GM20000 (cell line): ENCODE measurements around the gene DCAF4.

Experiments
- DNase-seq: peaks from one replicate; pipeline ENCODE4 v3.0.0; 2012; ENCODE audit warnings: low spot score
- TF ChIP-seq, protein P1 (sequence below): IDR thresholded peaks from 2 replicates; pipeline ENCODE4 v1.5.1; 2012; ENCODE audit warnings: mild to moderate bottlenecking, control low read depth; ENCODE audit errors: extremely low read depth, missing control alignments

Gene DCAF4

DNA sequence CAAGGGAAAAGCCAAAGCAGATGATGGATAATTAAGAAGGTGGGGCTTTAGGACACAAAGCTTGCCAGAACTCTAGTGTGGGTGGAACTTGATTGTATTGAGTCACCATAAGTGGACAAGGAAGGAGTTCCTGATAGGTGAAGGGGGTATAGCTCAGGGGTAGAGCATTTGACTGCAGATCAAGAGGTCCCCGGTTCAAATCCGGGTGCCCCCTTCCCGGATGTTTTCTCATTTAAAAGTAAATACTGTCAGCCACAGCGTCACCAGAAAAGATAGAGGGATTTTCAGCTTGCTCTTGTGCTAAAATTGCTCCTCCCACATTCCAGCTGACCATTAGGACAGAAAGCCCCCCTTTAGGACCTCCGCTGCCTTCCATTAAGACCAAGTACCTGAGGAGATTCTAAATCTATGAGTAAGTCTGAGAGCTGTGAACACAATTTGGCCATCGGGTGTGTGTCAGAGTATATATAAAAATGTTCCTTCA is 36.6 kb downstream of the DCAF4 start:
- TF ChIP-seq, protein P1, sequence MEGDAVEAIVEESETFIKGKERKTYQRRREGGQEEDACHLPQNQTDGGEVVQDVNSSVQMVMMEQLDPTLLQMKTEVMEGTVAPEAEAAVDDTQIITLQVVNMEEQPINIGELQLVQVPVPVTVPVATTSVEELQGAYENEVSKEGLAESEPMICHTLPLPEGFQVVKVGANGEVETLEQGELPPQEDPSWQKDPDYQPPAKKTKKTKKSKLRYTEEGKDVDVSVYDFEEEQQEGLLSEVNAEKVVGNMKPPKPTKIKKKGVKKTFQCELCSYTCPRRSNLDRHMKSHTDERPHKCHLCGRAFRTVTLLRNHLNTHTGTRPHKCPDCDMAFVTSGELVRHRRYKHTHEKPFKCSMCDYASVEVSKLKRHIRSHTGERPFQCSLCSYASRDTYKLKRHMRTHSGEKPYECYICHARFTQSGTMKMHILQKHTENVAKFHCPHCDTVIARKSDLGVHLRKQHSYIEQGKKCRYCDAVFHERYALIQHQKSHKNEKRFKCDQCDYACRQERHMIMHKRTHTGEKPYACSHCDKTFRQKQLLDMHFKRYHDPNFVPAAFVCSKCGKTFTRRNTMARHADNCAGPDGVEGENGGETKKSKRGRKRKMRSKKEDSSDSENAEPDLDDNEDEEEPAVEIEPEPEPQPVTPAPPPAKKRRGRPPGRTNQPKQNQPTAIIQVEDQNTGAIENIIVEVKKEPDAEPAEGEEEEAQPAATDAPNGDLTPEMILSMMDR: no peak

DNA sequence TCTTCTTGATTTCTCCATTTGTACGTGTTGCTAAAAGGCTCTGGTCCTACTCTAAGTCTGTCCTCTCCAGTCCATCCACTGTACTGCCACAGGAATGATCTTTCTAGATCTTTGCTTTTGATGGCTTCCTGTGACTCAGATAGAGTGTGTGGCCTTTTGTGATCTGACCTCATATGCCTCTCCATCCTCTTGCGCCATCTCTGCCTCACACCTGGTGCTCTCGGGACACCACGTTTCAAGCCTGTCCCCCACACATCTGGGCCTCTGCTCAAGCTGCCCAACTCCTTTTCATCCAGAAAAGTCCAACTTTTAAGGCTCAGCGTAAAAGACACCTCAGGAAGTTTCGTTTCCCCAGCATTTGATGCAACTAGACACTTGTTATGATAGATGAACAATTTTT is 39.0 kb downstream of the DCAF4 start:
- TF ChIP-seq, protein P1: no peak
- no peak for DNase-seq

More for the DNA sequence above, 36.6 kb downstream of the DCAF4 start:
- DNase-seq: no peak

DNA sequence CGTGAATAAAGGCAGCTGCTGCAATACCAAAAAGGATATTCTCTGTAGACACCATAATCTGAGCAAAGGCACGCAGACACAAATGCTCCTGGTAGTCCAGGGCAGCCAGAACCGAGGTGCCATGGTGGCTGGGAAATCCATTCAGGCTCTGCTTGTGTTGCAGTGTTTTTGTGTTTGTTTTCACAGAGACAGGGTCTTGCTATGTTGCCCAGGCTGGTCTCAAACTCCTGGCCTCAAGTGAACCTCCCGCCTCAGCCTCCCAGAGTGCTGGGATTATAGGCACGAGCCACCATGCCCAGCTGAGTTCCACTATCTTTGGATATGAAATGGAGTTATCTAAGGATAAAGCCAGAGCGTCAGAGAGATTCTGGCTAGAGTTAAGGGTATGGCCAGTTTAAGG is 39.8 kb downstream of the DCAF4 start:
- DNase-seq: no peak
- TF ChIP-seq, protein P1: no peak

DNA sequence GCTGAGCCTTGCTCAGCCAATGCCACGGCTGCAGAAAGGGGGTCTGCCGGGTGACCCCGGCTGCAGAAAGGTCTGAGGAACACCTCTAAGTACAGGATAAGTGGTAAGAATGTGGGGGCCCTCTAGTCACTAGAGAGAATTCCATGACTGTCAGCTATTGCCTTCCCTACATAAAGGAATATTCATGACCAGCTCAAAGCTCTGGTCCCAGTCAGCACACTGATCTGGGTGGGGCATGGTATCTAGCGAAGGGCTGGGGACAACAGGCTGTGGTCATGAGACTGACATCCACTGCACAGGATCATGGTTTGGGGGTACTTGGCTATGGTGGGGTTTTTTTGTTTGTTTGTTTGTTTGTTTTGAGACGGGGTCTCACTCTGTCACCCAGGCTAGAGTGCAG is 42.1 kb downstream of the DCAF4 start:
- TF ChIP-seq, protein P1: no peak
- no peak for DNase-seq

DNA sequence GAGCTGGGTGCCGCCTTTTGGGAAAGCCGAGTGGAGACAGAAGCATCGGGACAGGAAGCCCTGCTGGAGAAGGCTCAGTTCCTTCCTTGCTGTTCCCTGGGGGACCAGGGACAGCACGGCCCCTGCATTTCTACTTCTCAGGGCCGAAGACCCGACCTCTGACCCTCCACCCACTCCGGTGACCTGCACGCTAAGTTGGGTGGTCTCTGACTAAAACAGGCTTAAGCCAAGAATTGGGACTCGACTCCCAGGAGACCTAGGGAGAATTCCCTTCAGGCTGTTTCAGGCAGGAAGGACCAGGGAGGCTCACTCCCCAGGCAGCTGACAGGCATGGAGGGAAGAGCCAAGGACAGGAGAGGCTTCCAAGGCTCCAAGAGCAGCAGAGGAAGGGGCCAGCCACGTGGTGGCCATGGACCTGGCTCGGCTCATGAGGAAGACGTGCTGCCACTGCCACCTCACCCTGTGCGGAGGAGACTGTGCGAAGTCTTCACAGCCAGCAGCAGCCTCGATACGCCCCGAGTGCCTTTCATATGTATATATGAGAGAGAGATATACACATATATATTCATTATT is 43.9 kb downstream of the DCAF4 start:
- TF ChIP-seq, protein P1: no peak
- DNase-seq: no peak

DNA sequence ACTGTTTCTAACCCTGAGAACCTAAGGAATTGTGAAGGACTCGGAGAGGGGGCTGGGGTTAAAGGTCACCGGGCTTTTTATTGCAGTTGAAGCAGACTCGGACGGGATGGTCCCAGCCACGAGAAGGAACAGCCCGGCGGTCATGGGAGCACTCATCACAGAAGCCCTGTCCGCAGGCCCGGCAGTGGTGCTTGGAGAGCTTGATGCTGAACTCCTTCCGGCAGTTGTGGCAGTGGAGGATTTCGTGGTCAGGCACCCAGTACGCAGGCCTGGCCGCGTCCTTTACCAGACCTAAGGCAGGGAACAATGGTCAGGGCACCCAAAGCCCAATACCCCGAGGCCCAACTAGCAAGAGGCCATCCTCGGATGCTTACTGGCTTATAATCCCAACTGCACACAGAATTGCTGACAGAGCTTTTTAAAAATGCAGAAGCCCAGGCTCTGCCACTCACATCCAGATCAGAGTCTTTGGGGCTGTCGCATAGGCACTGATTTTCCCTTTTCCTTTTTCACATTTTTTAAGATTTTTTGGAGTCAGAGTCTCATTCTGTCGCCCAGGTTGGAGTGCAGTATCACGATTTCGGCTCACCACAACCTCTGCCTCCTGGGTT is 44.7 kb downstream of the DCAF4 start:
- DNase-seq: no peak
- TF ChIP-seq, protein P1: no peak

DNA sequence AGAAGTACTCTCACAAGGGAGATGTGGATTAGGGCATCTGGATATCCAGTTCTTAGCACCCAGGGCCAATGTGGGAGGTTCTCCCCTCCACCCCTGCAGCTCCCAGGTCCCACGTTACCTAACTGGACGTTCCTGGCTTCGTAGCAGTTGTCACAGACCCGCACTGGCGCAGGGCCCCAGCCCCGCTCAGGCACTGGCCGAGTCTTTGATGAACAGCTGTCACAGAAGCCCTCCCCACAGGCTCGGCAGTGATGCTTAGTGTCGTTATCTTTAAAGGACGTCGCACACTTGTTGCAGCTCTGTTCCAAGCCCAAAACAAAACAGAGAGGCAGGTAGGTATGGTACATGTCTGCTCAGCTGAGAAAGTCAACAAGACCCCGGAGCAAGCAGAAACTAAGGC is 48.4 kb downstream of the DCAF4 start:
- DNase-seq: no peak
- TF ChIP-seq, protein P1: no peak
